Stimulated activated CD8-positive, alpha-beta memory T cell treated with anti-CD3 and anti-CD28 coated beads, Interleukin-15, amount 100 ng/mL, for 4 hours (primary cell): Measurements from ENCODE around the gene KLF7.

Source experiments
- DNase-seq, 2 donors: peaks; one replicate each; pipeline ENCODE4 v3.0.0-alpha.2; 2020; ENCODE audit warnings: low read depth in 2 of 2

KLF7 gene

GRCh38 chr2:207167099-207167923 lies 1.6 kb upstream of the KLF7 start:
- no peak for DNase-seq

- peak; percentile 21 to 32 for DNase-seq
These were observed 776 bp upstream of the KLF7 start for GRCh38 chr2:207166349-207167098.

- DNase-seq = peak; percentile 87 to 94
These were observed 246 bp upstream of the KLF7 start for GRCh38 chr2:207166039-207166348.

GRCh38 chr2:207164006-207164831 lies 1.5 kb downstream of the KLF7 start:
- DNase-seq = no peak

- DNase-seq = no peak
These were observed 2.1 kb downstream of the KLF7 start for GRCh38 chr2:207163756-207164005.

GRCh38 chr2:207163053-207163755 lies 2.5 kb downstream of the KLF7 start:
- no peak for DNase-seq

- no peak for DNase-seq
These were observed 3.4 kb downstream of the KLF7 start for GRCh38 chr2:207162316-207162715.

GRCh38 chr2:207161247-207162123 lies 4.3 kb downstream of the KLF7 start:
- DNase-seq = no peak

- DNase-seq = no peak
These were observed 5.6 kb downstream of the KLF7 start for GRCh38 chr2:207160115-207160514.

GRCh38 chr2:207159002-207159401 lies 6.7 kb downstream of the KLF7 start:
- DNase-seq = no peak

GRCh38 chr2:207157731-207158130 lies 8.0 kb downstream of the KLF7 start:
- no peak for DNase-seq

- DNase-seq = no peak
These were observed 8.6 kb downstream of the KLF7 start for GRCh38 chr2:207157162-207157481.

- no peak for DNase-seq
These were observed 9.1 kb downstream of the KLF7 start for GRCh38 chr2:207156451-207157161.

- no peak for DNase-seq
These were observed 10.0 kb downstream of the KLF7 start for GRCh38 chr2:207155516-207156444.

GRCh38 chr2:207154556-207155510 lies 10.9 kb downstream of the KLF7 start:
- DNase-seq = no peak

GRCh38 chr2:207153266-207153975 lies 12.3 kb downstream of the KLF7 start:
- DNase-seq = no peak

GRCh38 chr2:207151048-207151447 lies 14.7 kb downstream of the KLF7 start:
- DNase-seq = no peak

- no peak for DNase-seq
These were observed 15.5 kb downstream of the KLF7 start for GRCh38 chr2:207150284-207150683.
